CD4-positive, alpha-beta T cell treated with Interleukin-17A for 4 hours (primary cell): ENCODE measurements around the gene TMEM229B.
"Not testable (repeated sequence)": the region's sequence is repeated elsewhere in the genome, so short reads cannot be mapped to it uniquely, and the experiment has no call there.

Experiments
- DNase-seq: peaks from one replicate; pipeline ENCODE4 v3.0.0-alpha.2; 2020; ENCODE audit warnings: mixed read lengths

The TMEM229B gene

DNA sequence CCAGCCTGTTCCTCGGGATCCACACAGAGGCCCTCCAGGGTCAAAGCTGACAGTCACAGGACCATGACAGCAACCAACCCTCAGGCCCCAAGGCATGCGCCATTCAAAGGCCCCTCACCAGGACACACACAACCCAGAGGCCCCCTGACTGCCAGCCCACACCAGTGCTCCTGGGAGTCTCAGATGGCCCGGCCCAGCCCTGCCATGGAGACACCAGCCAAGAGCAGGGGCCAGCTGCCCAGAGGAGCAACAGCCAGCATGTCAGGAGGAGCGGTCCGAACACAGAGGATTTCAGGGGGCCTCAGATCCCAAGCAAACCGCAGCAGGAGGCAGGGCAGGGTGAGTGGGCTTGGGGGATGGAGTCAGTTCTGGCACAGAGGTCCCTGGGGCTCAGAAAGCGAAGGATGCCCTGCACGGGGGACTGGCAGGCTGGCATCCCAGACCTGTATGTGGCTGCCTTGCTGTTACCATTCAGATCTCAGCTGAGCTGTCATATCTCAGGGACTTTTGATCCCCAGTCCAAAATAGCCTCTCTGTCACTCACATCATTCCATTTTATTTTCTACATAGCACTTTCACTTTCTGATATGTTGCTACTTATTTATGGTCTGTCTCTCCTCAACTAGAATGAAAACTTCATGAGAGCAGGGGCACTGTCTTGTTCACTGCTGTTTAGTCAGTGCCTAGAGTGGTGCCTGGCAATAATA, 4.8 kb downstream of the TMEM229B start:
- DNase-seq: no peak

DNA sequence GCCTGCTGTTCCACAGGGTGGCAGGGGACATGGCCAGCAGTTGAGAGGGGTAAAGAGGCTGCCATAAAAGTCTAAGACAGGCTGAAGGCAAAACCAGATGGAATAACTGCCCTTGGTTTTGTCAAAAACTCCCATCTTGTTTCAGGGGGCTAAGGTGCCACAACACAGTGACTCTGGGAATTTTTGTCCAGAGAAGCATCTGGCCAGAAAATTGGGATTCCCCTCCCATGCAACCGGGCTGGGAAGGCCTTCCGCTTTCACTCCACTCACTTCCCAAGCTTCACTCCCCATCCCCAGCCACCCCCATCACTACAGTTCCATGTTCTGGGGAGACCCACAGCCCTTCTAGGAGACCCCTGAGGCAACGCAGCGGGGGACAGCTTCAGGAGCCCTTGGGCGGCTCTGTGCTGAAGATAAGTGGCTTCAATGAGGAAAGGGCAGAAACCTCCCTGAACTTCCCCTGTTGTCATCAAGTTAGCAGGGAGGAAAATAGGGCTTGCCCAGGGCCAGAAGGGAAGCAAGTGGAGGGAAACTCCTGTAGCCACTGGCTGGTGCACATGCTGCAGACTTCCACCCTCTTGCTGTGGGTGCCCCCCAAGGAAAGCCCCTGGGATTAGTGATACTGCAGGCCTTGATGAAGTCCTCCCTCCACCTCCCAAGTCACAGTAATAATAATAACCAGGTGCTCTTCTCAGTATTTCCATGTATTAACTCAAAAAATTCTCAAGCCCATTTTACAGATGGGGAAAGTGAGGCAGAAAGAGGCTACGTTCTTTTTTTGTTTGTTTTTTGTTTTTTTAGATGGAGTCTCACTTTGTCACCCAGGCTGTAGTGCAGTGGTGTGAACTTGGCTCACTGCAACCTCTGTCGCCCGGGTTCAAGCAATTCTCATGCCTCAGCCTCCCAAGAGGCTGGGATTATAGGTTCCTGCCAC, 6.0 kb downstream of the TMEM229B start:
- DNase-seq: no peak

DNA sequence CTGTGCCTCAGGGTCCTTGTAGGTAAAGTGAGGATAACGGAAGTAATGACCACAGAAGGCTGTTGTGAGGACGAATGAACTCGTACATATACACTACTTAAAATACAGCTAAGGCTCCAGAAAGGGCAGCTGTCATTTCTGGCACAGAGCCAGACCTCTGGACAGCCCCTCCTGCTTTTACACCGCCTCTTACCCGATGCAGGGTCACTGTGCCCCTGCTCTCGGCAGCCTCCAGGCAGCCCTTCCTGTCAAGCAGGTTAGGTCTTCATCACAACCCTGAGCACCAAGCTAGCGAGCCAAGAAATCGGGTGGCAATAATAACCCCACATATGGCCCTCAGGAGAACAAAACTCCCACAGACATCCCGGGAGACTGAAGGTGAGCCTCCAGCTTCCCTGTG, 8.5 kb downstream of the TMEM229B start:
- no peak for DNase-seq

DNA sequence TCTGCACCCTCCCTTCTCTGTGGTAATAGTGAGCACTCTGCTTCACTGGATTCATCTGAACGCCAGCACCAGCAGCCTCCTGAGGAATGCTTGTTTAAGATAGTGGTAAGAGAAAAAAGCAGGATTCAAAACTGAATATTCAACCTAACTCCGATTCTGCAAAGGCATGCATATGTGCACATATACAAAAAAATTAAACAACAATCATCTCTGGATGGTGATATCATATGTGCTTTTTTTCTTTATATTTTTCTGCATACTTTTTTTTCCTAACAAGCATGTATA, 9.8 kb downstream of the TMEM229B start:
- DNase-seq: no peak

DNA sequence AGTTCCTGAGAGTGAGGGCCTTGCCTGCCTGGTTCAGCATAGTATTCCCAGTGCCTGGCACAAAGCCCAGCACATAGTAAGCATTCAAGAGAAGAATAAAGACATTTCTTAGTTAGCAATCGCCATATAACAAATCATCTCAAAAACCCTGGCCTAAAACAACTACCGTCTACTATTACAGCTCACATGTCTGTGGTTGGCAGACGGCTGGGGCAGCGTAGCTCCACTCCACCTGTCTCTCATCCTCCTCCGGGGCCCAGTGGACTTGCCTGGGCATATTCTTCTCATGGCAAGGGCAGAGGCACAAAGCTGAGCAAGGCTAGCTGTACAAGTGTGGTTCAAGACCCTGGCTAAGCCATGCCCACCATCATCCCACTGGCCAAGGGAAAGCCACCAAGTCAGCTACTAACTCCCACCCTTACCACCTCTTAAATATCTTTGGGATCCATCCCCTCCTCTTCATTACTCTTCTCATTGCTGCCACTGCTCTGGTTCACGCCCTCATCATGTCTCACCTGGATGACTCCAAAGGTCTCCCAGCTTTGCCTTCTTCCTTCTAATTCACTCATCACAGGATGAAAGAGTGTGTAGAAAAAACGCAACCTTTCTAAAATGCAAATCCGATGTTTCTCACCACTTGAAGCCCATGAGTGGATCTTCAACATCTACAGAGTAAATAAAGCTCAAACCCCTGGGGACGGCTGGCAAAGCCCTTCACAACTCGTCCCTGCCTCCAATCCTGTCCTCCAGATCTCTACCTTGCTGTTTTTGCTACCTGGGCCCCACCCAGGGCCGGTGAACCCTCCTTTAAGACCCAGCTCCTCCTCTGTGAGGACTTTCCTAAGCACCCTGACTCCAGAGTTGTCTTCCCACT, 10.4 kb downstream of the TMEM229B start:
- DNase-seq: no peak

DNA sequence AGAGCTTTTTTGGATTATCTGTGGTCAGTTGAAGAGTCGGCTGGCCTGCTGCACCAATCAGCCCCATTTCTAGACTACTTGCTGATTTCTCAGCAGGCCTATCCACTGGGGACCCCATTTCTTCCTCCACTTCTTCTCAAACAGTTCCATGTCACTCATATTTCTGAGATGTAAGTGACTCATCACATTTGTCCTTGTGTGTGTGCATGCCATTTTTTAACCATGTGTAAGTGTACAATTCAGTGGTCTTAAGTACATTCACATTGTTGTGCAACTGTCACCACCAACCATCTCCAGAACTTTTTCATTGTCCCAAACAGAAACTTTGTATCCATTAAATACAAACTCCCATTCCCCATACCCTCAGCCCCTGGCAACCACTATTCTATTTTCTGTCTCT, 14.2 kb downstream of the TMEM229B start:
- no peak for DNase-seq

DNA sequence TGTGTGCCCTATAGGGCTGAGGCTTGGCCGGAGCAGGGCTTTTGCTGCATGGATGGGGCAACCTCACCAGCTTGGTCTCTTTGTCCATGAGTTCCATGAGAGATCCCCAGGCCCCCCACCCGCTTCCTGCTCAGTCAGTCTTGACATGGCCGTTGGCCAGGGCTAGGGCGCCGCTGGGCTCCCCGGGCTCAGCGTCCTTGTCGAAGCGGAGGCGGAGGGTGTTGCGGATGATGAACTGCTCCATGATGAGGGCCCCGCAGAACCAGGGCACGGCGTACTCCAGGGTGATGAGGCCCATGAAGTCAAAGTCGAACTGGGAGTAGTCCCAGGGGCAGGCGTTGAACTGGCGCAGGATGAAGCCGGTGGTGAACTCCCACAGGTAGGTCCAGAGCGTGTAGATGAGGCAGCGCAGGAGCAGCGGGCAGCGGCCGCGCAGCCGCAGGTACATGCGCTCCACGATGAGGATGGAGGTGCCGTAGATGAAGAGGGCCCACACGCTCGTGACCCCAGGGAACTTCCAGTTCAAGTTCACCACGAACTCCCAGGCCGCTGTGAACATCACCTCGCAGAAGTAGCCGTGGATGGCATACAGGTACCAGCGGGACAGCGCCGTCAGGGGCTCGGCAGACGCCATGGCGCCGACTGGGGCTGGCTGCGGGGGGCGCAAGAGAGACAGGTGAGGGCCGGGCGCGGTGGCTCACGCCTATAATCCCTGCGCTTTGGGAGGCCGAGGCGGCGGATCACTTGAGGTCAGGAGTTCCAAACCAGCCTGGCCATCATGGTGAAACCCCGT, 15.0 kb downstream of the TMEM229B start:
- DNase-seq: no peak

DNA sequence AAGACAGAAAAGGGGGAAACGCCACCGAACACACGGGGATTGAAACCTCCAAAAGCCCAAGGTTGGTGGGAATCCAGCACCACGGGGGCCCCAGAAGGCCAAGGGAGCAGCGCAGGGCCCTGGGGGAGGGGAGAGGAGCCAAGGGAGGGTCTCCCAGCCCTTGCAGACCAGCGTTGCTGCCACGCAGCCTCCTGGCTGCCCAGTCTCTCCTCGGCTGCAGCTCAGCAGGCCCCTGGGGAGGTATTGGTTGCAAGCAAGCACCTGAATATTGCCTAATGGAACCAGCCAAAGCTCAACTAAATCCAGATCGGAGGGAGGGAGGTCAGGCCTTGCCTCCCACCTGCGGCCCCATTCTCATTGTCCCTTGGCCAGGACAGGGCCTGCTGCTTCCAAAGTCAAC, 15.8 kb downstream of the TMEM229B start:
- no peak for DNase-seq

DNA sequence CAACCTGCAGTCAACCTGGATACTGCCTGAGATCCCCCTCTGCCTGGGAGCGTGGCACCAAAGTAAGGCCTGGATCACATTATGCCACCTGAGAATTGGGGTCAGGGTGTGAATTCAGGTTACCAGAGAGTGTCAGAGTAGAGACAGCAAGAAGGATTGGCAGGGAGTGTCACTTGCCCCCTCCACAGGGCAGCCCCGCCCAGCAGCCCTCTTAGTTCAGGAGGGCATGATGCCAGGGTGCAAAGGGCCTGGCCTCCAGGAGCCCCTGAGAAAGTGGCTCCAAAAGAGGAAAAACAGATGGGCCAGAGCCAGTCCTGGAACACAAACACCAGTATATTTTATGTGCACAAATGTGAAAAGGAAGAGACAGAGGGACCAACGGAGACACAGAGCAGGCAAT, 18.6 kb downstream of the TMEM229B start:
- no peak for DNase-seq

DNA sequence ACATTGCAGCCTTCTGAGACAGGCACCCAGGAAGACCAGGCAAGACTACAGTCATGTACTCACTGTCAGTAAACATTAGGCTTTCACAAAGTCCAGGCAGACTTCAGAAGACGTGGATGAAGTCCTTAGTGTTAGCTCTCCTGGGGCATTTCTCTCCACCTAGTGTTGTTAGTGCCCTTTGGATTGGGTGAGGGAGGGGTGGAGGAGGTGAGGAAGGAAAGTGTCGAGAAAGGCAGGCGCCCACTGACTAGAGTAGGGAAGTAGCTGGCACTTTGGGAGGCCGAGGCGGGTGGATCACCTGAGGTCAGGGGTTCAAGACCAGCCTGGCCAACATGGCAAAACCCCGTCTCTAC, 20.2 kb downstream of the TMEM229B start:
- no peak for DNase-seq

DNA sequence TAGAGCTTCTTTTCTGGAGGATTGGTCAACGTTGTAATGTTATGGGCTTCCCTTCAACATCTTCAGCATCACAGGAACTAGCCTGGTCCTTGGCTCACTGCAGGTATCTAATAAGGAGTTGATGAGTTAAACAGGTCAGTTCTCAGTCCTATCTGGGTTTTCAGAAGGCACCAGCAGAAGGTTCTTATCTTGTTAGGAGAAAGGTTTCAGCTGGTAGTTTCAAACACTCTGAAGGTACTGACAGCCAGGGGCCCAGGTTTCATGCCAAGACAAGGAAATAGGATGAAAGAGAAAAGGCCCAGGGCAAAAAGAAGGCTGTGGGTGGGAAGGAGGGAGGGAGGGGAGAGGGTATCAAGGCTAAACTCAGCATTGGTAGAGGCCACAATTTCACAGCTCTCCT, 21.4 kb downstream of the TMEM229B start:
- DNase-seq: no peak

DNA sequence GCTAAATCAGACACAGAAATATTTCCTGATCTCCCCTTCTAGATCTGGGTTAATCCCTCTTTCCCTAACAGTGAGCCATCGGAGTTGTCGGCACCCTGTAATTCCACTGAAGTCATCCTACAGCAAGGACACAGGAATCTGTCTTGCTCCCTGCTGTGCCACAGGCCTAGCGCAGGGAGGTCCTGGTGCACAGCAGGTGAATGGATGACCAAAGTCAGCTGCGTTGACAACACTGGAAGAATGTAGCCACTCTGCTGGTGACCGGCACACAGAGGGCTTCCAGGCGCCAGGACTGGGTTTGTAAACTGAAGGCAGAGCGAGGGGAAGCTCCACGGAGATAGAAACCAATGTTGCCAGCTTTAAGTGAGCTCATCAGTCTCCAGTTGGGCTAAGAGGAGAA, 23.6 kb downstream of the TMEM229B start:
- no peak for DNase-seq

DNA sequence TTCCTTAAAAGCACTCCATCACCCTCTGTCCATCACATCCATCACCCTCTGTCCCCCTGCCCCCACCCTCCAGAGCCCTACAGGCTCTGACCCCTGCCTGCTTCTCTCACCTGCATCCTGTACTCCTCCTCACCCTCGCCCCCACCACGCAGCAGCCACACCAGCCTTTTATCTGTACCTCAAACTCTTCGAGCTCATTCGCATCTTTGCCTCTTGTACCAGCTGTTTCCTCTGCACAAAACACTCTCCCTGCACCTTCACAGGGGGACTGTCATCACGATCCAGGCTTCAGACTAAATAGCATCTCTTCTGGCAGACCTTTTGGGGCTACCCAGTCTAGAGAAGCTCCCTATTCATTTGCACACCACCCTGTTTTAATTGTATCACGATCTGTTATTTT, 24.1 kb downstream of the TMEM229B start:
- peak; percentile 44 for DNase-seq

DNA sequence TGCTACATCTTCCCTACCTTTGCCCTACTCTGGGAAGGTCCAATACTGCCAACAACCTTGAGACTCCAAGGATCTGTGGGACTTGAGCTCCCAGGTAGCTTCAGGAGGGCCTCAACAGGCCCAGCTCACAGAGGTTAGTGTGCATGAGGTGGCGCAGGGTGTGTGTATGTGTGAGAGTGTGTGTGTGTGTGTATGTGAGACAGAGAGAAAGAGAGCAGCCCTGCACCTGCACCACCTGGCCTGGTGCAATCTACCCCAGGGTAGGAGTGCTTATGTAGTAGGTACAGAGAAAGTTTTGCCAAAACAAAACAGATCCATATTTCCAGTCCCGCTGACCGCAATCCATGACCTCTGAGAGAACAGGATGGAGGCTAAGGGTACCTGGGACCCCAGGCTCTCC, 24.6 kb downstream of the TMEM229B start:
- no peak for DNase-seq

DNA sequence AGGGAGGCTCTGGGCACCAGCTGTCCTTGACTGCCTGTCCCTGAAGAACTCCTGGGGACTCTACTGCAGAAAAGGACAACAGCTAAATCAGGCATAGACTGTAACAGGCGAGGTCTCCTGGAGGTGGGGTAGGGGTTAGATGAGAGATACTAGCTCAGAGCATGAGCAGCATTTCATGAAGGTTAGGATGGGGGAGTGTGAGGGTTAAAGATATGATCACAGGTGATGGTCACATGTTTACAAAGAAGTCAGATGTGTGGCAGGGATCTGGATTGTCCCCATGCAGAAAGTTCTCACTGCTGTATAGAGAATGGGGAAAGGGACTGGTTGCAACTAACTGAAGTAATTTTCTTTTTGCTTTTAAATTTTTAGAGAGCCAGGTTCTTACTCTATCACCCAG, 26.5 kb downstream of the TMEM229B start:
- DNase-seq: no peak

DNA sequence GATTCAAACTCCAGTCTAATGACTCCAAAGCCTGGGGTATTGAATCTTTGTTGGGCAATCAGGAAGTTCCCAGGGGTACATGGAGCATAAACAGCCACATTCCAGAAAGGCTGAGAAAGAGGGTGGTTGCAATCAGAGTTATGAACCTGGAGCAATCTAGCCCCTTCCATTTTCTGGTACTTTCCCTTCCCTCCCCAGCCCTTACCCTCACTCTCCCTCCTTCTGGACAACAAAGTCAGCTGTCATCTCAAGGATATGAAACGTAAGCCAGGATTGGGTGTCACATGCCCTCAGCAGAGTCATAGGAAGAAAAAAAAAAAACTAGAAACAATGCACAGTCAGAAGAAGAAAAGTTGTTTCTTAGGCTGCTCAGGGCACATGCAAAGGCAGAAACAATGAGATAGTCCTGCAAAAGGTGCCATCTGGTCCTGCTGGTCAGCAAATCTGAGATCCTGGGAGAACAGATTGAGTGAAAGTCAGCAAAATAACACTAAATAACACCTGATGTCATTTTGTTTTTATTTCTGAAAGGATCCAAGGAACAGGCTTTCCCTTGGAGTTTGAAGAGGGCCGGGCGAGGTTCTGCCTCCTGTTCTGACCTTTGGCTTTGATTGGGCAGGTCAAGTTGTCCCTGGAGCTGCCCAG, 27.1 kb downstream of the TMEM229B start:
- DNase-seq: no peak

DNA sequence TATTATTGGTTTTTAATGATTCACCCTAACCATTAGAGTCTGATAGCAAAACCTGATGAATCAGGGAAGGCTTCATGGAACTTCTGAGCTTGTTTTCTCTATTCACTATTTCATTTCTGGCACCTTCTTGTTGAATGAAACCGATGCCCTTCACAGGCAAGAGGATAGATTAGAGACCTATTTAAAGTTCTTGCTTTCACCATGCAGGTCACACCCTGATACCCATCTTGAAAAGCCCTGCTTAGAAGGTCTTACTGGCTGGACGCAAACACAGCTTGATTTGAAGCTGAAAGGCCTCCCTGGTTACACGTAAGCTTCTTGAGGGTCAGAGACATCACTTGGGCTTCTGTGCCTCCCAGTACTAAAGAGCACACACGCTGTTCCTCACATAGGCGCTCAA, 29.2 kb downstream of the TMEM229B start:
- DNase-seq: no peak

DNA sequence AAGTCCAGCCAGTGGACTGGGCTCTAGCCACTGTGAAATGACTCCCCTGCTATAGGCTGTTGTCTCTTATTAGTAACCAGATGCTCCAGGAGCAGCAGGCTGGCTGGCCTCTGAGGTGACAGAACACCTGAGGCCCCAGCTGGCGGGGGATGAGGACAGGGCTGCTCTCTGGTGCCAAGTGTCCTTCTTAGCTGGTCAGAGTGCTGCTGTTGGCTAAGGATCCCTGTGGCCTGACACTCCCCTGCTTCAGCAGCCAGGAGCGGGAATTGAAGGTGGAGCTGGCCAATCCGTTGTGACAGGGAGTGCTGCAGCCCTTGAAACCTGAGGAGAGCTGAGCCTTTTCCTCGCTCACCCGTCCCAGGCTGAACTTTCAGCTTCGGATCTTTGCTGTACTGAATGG, 30.7 kb downstream of the TMEM229B start:
- no peak for DNase-seq

DNA sequence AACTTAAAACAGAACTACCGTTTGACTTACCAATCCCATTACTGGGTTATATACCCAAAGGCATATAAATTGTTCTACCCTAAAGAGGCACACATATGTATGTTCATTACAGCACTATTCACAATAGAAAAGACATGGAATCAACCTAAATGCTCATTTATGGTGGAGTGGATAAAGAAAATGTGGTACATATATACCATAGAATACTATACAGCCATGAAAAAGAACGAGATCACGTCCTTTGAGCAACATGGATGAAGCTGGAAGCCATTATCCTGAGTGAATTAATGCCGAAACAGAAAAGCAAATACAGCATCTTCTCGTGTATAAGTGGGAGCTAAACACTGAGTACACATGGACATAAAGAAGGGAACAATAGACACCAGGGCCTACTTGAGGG, 31.8 kb downstream of the TMEM229B start:
- DNase-seq: no peak

DNA sequence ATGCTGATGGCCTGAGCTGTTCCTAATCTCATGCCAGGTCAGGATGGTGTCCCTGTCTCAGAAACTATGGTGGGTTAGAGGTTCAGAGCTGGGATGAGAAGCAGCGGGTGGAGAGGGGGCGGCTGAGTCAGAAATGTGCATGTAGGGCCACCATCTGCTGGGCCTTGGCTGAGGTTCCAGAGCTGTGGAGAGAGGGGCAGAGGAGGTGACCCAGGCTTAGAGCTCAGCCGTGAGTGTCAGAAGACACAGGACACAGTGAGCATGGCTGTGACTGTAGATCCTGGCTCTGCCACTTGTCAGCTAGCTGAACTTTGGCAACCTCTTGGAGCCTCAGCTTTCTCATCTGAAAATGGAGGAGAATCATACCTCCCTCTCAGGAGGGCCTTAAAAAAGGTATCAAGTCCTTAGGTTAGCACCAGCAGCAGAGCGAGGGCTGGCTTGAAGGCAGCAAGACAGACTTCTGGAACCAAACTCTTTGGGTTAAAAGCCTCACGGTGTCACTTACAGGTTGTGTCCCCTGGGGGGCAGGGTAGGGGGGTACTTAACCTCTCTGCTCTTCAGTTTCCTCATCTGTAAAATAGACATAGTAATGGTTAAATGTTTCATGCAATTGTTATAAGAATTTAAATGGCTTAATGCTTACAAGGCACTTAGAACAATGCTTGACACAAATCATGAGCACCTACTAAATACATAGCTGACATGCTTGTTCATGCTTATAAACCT, 34.8 kb downstream of the TMEM229B start:
- no peak for DNase-seq

DNA sequence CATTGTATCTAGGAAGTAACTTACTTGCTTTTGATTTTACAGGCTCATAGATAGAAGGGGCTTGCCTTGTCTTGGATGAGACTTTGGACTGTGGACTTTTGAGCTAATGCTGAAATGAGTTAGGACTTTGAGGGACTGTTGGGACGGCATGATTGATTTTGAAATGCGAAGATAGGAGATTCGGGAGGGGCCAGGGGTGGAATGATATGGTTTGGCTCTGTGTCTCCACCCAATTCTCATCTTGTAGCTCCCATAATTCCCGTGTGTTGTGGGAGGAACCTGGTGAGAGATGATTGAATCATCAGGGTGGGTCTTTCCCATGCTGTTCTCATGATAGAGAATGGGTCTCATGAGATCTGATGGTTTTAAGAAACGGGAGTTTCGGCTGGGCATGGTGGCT, 36.9 kb downstream of the TMEM229B start:
- not testable (repeated sequence) for DNase-seq

DNA sequence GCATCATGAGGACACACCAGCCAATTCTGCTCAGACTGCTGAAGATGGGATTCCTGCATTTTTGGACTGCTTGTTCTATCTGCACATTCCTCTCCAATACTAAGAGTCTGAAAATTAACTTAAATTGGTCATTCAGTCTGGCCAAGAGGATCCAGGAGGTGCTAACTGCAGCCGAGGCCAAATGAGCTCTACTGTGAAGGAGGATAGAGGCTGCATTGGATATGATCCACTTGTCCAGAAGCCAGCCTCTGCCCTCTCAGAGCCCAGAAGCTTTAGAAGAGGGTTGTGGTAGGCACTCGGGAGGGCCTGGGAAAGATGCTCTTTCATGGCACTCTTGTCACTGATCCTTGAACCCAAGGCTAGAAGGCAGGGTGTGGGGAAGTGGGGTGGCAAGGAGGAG, 39.4 kb downstream of the TMEM229B start:
- DNase-seq: no peak
